Activated naive CD4-positive, alpha-beta T cell treated with anti-CD3 and anti-CD28 coated beads for 36 hours (primary cell): Measurements from ENCODE around the gene GUCY2D. TPM values are rescaled to one million over a fixed set of nuclear protein-coding genes. Genes with fewer than 3 reads are reported as not detected.

Experiments
- CTCF ChIA-PET: fragments of 350-600 bp; sonication (Branson Sonifier 250); formaldehyde crosslinking; loops from one replicate; lab custom pipeline; 2021; ENCODE audit warnings: antibody characterized with exemption; lab: Charles Lee
- DNase-seq: peaks from one replicate; pipeline ENCODE4 v3.0.0-alpha.2; 2020
- H3K27ac Mint-ChIP-seq: one replicate; pipeline ENCODE4 v1.8.0; 2021; ENCODE audit warnings: mild to moderate bottlenecking, mixed read lengths
- H3K27me3 Mint-ChIP-seq: one replicate; pipeline ENCODE4 v1.8.0; 2021; ENCODE audit warnings: low read depth, mixed read lengths
- H3K36me3 Mint-ChIP-seq: one replicate; pipeline ENCODE4 v1.8.0; 2021; ENCODE audit warnings: low read depth, mixed read lengths
- H3K4me1 Mint-ChIP-seq: one replicate; pipeline ENCODE4 v1.8.0; 2021; ENCODE audit warnings: low read depth, mixed read lengths
- H3K4me3 Mint-ChIP-seq: one replicate; pipeline ENCODE4 v1.8.0; 2021; ENCODE audit warnings: mild to moderate bottlenecking, moderate library complexity, mixed read lengths
- H3K9me3 Mint-ChIP-seq: one replicate; pipeline ENCODE4 v1.8.0; 2021; ENCODE audit warnings: mixed read lengths
- intact Hi-C: fragments of 100-400 bp; cut with micrococcal nuclease; formaldehyde crosslinking; loops from one replicate; pipeline ENCODE4 v1.15.1; 2023
- total RNA-seq, 2 experiments: library from RNA; stranded (reverse); gene quantifications; one replicate each; pipeline ENCODE4 v1.2.3, GENCODE V29; 2021

GUCY2D gene
- total RNA-seq, 2 experiments from 2014 or later = not detected

- peak; percentile 62 for DNase-seq
- Mint-ChIP-seq H3K4me1 (peaks cover 3% of the 10 kb centered on the region), H3K9me3 (no peaks in the 10 kb centered on the region), H3K4me3 (no peak overlapping the region), H3K27me3 (peaks cover 22% of the 10 kb centered on the region), H3K27ac (no peak overlapping the region), H3K36me3 (no peaks in the 10 kb centered on the region)
- CTCF ChIA-PET = interaction anchor here (0.6 to 3.4 kb wide), 23 partner anchors 10 to 298 kb away, joined by 3 to 37 read pairs (median 5); partner anchors contain the start of genes CNTROB, GUCY2D and TRAPPC1
- intact Hi-C loops = loop anchor here (1.0 to 2.0 kb wide), 4 partner anchors 25 to 185 kb away; partner anchors contain the start of gene NAA38
These were observed 39.0 kb downstream of the GUCY2D start for GRCh38 chr17:8041249-8041928.

DNA sequence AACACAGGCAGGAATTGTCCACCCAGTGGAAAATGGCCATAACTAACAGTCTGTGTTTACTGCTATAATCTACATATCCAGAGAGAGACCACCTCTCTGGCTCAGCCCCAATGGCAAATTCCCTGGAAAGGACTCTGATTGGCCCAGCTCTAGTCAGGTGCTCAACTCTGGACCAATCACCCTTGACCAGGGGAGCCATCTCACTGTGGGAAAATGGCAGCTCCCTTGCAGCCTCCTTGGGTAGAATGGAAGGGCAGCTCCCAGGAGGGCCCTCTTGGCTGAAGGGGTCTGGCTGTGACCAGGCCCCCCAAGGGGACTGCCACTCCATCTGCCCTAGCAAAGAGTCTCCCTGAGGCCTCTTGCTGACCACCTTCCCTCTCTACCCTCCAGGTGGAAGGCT is 39.6 kb downstream of the GUCY2D start:
- Mint-ChIP-seq H3K9me3 (no peaks in the 10 kb centered on the region), H3K27ac (no peak overlapping the region), H3K36me3 (no peaks in the 10 kb centered on the region), H3K27me3 (peaks cover 22% of the 10 kb centered on the region), H3K4me3 (no peak overlapping the region), H3K4me1 (peaks cover 3% of the 10 kb centered on the region)
- DNase-seq = no peak
- CTCF ChIA-PET = interaction anchor here (0.6 to 3.4 kb wide), 22 partner anchors 10 to 298 kb away, joined by 3 to 37 read pairs (median 6); partner anchors contain the start of genes CNTROB, GUCY2D and TRAPPC1
- intact Hi-C loops = loop anchor here (1.0 to 2.0 kb wide), 4 partner anchors 26 to 185 kb away; partner anchors contain the start of gene NAA38

DNA sequence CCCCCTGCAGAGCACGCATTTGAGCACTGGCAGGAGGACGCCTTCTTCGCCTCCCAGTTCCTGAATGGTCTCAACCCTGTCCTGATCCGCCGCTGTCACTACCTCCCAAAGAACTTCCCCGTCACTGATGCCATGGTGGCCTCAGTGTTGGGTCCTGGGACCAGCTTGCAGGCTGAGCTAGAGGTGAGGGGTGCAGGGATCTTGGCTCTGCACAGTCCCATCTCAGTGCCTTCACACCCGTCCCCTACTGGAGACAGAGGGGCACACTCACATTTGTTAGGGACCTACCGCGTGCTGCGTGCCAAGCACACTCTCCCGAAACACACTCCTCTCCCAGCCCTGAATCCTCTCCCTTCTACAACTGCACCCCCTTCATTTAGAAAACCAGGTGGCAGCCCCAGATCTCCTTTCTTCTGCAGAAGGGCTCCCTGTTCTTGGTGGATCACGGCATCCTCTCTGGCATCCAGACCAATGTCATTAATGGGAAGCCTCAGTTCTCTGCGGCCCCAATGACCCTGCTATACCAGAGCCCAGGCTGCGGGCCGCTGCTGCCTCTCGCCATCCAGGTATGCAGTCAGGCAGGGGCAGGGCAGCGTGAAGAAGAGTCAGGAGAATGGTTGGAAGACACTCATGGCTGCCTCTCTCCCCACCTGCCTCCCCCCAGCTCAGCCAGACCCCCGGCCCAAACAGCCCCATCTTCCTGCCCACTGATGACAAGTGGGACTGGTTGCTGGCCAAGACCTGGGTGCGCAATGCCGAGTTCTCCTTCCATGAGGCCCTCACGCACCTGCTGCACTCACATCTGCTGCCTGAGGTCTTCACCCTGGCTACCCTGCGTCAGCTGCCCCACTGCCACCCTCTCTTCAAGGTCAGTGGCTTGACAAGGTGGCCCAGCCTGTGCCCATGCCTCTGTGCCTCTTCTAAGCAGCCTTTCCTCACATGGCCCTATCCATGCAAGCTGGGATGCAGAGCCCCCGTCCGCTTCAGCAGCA is 42.7 kb downstream of the GUCY2D start:
- peaks cover 4% of the 10 kb centered on the region for H3K27me3 Mint-ChIP-seq
- H3K4me3 Mint-ChIP-seq = no peak overlapping the region
- intact Hi-C loops = no loop called here
- H3K4me1 Mint-ChIP-seq = no peaks in the 10 kb centered on the region
- H3K36me3 Mint-ChIP-seq = no peaks in the 10 kb centered on the region
- CTCF ChIA-PET = interaction anchor here (0.6 kb wide), 2 partner anchors 13 to 27 kb away, joined by 3 to 5 read pairs; no protein-coding TSS in a partner anchor
- H3K9me3 Mint-ChIP-seq = no peaks in the 10 kb centered on the region
- H3K27ac Mint-ChIP-seq = no peak overlapping the region
- no peak for DNase-seq

- intact Hi-C loops = no loop called here
- CTCF ChIA-PET = interaction anchor here (1.3 kb wide), 1 partner anchor 11 kb away, joined by 4 read pairs; no protein-coding TSS in a partner anchor
These were observed 44.0 kb downstream of the GUCY2D start for GRCh38 chr17:8046306-8046928.

GRCh38 chr17:8046929-8047768 is 44.7 kb downstream of the GUCY2D start:
- DNase-seq = no peak
- no peaks in the 10 kb centered on the region for H3K9me3 Mint-ChIP-seq
- H3K4me3 Mint-ChIP-seq = no peak overlapping the region
- no peaks in the 10 kb centered on the region for H3K36me3 Mint-ChIP-seq
- H3K27me3 Mint-ChIP-seq = no peaks in the 10 kb centered on the region
- CTCF ChIA-PET = interaction anchor here (1.3 kb wide), 2 partner anchors 10 to 46 kb away, joined by 4 read pairs; no protein-coding TSS in a partner anchor
- no peak overlapping the region for H3K27ac Mint-ChIP-seq
- intact Hi-C loops = no loop called here
- H3K4me1 Mint-ChIP-seq = no peaks in the 10 kb centered on the region

More at GRCh38 chr17:8046306-8046928, 44.0 kb downstream of the GUCY2D start:
- Mint-ChIP-seq H3K27me3 (no peaks in the 10 kb centered on the region), H3K27ac (no peak overlapping the region), H3K4me1 (no peaks in the 10 kb centered on the region), H3K36me3 (no peaks in the 10 kb centered on the region), H3K4me3 (no peak overlapping the region), H3K9me3 (no peaks in the 10 kb centered on the region)
- DNase-seq = no peak

- H3K27ac Mint-ChIP-seq = no peak overlapping the region
- H3K27me3 Mint-ChIP-seq = no peaks in the 10 kb centered on the region
- CTCF ChIA-PET = interaction anchor here (1.3 kb wide), 1 partner anchor 46 kb away, joined by 4 read pairs; no protein-coding TSS in a partner anchor
- no peaks in the 10 kb centered on the region for H3K9me3 Mint-ChIP-seq
- intact Hi-C loops = no loop called here
- no peak overlapping the region for H3K4me3 Mint-ChIP-seq
- no peaks in the 10 kb centered on the region for H3K4me1 Mint-ChIP-seq
- DNase-seq = no peak
- H3K36me3 Mint-ChIP-seq = no peaks in the 10 kb centered on the region
These were observed 45.3 kb downstream of the GUCY2D start for GRCh38 chr17:8047769-8048110.

- intact Hi-C loops = no loop called here
- no peaks in the 10 kb centered on the region for H3K4me1 Mint-ChIP-seq
- H3K27me3 Mint-ChIP-seq = no peaks in the 10 kb centered on the region
- CTCF ChIA-PET = interaction anchor here (1.3 kb wide), 1 partner anchor 45 kb away, joined by 4 read pairs; no protein-coding TSS in a partner anchor
- DNase-seq = no peak
- H3K4me3 Mint-ChIP-seq = no peak overlapping the region
- H3K36me3 Mint-ChIP-seq = no peaks in the 10 kb centered on the region
- no peaks in the 10 kb centered on the region for H3K9me3 Mint-ChIP-seq
- H3K27ac Mint-ChIP-seq = no peak overlapping the region
These were observed 45.8 kb downstream of the GUCY2D start for GRCh38 chr17:8048236-8048635.

DNA sequence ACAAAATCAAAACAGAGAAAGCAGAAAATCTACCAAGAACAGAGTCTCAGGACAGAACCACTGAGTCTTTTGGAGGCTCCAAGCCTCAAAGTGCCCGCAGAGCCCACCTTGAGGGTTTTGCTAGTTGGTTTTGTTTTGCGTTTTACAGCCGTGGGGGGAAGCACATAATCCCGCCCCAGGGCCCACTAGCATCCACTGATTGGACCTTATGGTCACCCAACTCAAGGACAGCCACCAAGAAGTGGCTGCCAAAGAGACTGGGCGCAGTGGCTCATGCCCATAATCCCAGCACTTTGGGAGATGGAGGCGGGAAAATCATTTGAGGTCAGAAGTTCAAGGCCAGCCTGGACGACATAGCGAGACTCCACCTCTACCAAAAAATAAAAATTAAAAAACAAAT is 46.3 kb downstream of the GUCY2D start:
- intact Hi-C loops = no loop called here
- no peak for DNase-seq
- H3K36me3 Mint-ChIP-seq = no peaks in the 10 kb centered on the region
- CTCF ChIA-PET = no interaction called here
- no peaks in the 10 kb centered on the region for H3K4me1 Mint-ChIP-seq
- no peak overlapping the region for H3K4me3 Mint-ChIP-seq
- no peaks in the 10 kb centered on the region for H3K9me3 Mint-ChIP-seq
- H3K27me3 Mint-ChIP-seq = no peaks in the 10 kb centered on the region
- no peak overlapping the region for H3K27ac Mint-ChIP-seq

GRCh38 chr17:8051831-8052230 is 49.4 kb downstream of the GUCY2D start:
- Mint-ChIP-seq H3K4me1 (no peaks in the 10 kb centered on the region), H3K27ac (no peak overlapping the region), H3K27me3 (peaks cover 6% of the 10 kb centered on the region), H3K9me3 (no peaks in the 10 kb centered on the region), H3K4me3 (no peak overlapping the region), H3K36me3 (no peaks in the 10 kb centered on the region)
- CTCF ChIA-PET = interaction anchor here (0.8 kb wide), 1 partner anchor 35 kb away, joined by 3 read pairs; no protein-coding TSS in a partner anchor
- no peak for DNase-seq
- intact Hi-C loops = no loop called here

DNA sequence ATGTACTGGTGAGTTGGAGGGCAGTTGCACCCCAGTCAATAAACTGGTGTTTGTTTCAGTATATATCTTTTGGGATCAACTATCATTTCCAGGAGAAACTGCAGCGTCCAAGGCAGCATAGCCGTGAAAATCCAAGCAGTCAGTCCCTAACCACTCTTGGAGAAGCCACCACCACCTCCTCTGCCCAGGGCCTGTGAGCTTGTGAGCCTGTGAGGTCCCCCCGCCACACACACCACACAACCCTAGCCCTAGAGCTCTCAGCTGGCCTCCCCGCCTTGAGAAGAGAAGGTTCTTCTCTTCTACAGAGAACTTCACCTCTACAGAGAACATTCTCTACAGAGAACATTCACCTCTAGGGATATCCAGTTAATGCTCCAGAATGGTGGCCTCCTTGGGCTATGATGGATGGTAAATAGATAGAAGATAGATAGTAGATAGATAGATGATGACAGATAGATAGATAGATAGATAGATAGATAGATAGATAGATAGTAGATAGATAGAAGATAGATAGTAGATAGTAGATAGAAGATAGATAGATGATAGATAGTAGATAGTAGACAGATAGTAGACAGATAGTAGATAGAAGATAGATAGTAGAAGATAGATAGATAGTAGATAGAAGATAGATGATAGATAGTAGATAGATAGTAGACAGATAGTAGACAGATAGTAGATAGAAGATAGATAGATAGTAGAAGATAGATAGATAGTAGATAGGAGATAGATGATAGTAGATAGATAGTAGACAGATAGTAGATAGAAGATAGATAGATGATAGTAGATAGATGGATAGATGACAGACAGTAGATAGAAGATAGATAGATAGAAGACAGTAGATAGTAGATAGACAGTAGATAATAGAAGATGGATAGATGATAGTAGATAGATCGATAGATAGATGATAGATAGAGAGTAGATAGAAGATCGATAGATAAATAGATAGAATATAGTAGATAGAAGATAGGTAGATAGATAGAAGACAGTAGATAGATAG is 50.1 kb downstream of the GUCY2D start:
- no peak overlapping the region for H3K27ac Mint-ChIP-seq
- no peaks in the 10 kb centered on the region for H3K9me3 Mint-ChIP-seq
- no peak overlapping the region for H3K4me3 Mint-ChIP-seq
- H3K36me3 Mint-ChIP-seq = no peaks in the 10 kb centered on the region
- no peak for DNase-seq
- intact Hi-C loops = no loop called here
- CTCF ChIA-PET = no interaction called here
- peaks cover 10% of the 10 kb centered on the region for H3K27me3 Mint-ChIP-seq
- H3K4me1 Mint-ChIP-seq = peaks cover 3% of the 10 kb centered on the region
